GM18868 (cell line): ENCODE results near the gene SCYGR7.
"Not testable (repeated sequence)": the region's sequence is repeated elsewhere in the genome, so short reads cannot be mapped to it uniquely, and the experiment has no call there.

Source experiments
- ATAC-seq: cut with Tn5 transposase; IDR thresholded peaks from one replicate; pipeline ENCODE4 v1.9.1; 2021; ENCODE audit warnings: mild to moderate bottlenecking, moderate library complexity; ENCODE audit not compliant: unreplicated experiment

SCYGR7 gene

GRCh38 chr2:227728035-227728434, at the start of gene SCYGR7:
SCYGR7 (plus strand) TSS chr2:227728335; CDS start chr2:227728335, 0 bp downstream.
- no peak for ATAC-seq

- ATAC-seq: no peak
Observed at GRCh38 chr2:227684258-227684657, 43.9 kb upstream of the SCYGR7 start.

- ATAC-seq: no peak
Observed at GRCh38 chr2:227687189-227687588, 40.9 kb upstream of the SCYGR7 start.

- ATAC-seq: no peak
Observed at GRCh38 chr2:227696990-227697679, 31.0 kb upstream of the SCYGR7 start.

GRCh38 chr2:227701556-227701955, 26.6 kb upstream of the SCYGR7 start:
- no peak for ATAC-seq

- no peak for ATAC-seq
Observed at GRCh38 chr2:227703280-227703732, 24.8 kb upstream of the SCYGR7 start.

- ATAC-seq: no peak
Observed at GRCh38 chr2:227703961-227704360, 24.2 kb upstream of the SCYGR7 start.

- ATAC-seq: no peak
Observed at GRCh38 chr2:227706859-227707258, 21.3 kb upstream of the SCYGR7 start.

- no peak for ATAC-seq
Observed at GRCh38 chr2:227707390-227707789, 20.7 kb upstream of the SCYGR7 start.

- no peak for ATAC-seq
Observed at GRCh38 chr2:227710986-227711385, 17.1 kb upstream of the SCYGR7 start.

GRCh38 chr2:227713291-227713690, 14.8 kb upstream of the SCYGR7 start:
- no peak for ATAC-seq

GRCh38 chr2:227716501-227716900, 11.6 kb upstream of the SCYGR7 start:
- no peak for ATAC-seq

- ATAC-seq: no peak
Observed at GRCh38 chr2:227717687-227718567, 10.2 kb upstream of the SCYGR7 start, which contains the start of gene SLC19A3. SLC19A3 (minus strand) TSS chr2:227718028; CDS start chr2:227702318, 15,710 bp downstream.

- ATAC-seq: no peak
Observed at GRCh38 chr2:227719641-227720040, 8.5 kb upstream of the SCYGR7 start.

GRCh38 chr2:227720680-227721079, 7.5 kb upstream of the SCYGR7 start:
- ATAC-seq: no peak

- not testable (repeated sequence) for ATAC-seq
Observed at GRCh38 chr2:227722821-227723220, 5.3 kb upstream of the SCYGR7 start.

GRCh38 chr2:227724394-227725039, 3.6 kb upstream of the SCYGR7 start, which contains the start of gene SCYGR6:
SCYGR6 (minus strand) TSS chr2:227724757; CDS start chr2:227724757, 0 bp downstream.
- no peak for ATAC-seq

- no peak for ATAC-seq
Observed at GRCh38 chr2:227739351-227739750, 11.2 kb downstream of the SCYGR7 start.

GRCh38 chr2:227740705-227741104, 12.6 kb downstream of the SCYGR7 start:
- not testable (repeated sequence) for ATAC-seq

GRCh38 chr2:227745594-227745993, 17.5 kb downstream of the SCYGR7 start, which contains the start of gene SCYGR8:
SCYGR8 (plus strand) TSS chr2:227745894; CDS start chr2:227745894, 0 bp downstream.
- no peak for ATAC-seq

GRCh38 chr2:227748079-227748478, 19.9 kb downstream of the SCYGR7 start:
- ATAC-seq: no peak
